DND-41 (cell line): ENCODE measurements around the gene OGFR.

Experiments
- CTCF ChIP-seq: IDR thresholded peaks from 2 replicates; pipeline ENCODE4 v1.5.1; 2012; ENCODE audit warnings: borderline replicate concordance, low read length, moderate library complexity, mild to moderate bottlenecking; ENCODE audit not compliant: poor library complexity, severe bottlenecking; ENCODE audit errors: extremely low read depth
- EZH2 ChIP-seq: IDR thresholded peaks from 3 replicates; pipeline ENCODE4 v1.6.1; 2012; ENCODE audit warnings: borderline replicate concordance, low read depth, mild to moderate bottlenecking, moderate library complexity, low read length, inconsistent platforms; ENCODE audit not compliant: severe bottlenecking

- TF ChIP-seq CTCF (no peak), EZH2 (no peak)
Measured at GRCh38 chr20:62769346-62770071, 35.1 kb upstream of the OGFR start.
